ENCODE measurements around the gene LYSMD3. TPM values are rescaled to one million over a fixed set of nuclear protein-coding genes. Genes with fewer than 3 reads are reported as not detected.

LYSMD3 gene
- total RNA-seq, 2 donors from 2014 or later: 15.0 to 19.3 TPM

GRCh38 chr5:90473396-90474234, 55.8 kb downstream of the LYSMD3 start:
- Histone ChIP-seq H3K9me3 (no peaks in the 10 kb centered on the region), H3K27me3 (replicated peaks; ENCODE audit: insufficient read depth) (no peaks in the 10 kb centered on the region), H3K36me3 (no peaks in the 10 kb centered on the region), H3K4me3 (peak overlapping the region; percentile 81), H3K27ac (peak overlapping the region in 1 of 2 donors; percentile 32), H3K4me1 (ENCODE audit: control insufficient read depth in 1 of 2, low read depth in 2 of 2) (peaks cover 4 to 17% of the 10 kb centered on the region in 2 donors)
- ATAC-seq (ENCODE audit: insufficient number of reproducible peaks, low FRiP score, low read depth): no peak
- TF ChIP-seq, protein P1, sequence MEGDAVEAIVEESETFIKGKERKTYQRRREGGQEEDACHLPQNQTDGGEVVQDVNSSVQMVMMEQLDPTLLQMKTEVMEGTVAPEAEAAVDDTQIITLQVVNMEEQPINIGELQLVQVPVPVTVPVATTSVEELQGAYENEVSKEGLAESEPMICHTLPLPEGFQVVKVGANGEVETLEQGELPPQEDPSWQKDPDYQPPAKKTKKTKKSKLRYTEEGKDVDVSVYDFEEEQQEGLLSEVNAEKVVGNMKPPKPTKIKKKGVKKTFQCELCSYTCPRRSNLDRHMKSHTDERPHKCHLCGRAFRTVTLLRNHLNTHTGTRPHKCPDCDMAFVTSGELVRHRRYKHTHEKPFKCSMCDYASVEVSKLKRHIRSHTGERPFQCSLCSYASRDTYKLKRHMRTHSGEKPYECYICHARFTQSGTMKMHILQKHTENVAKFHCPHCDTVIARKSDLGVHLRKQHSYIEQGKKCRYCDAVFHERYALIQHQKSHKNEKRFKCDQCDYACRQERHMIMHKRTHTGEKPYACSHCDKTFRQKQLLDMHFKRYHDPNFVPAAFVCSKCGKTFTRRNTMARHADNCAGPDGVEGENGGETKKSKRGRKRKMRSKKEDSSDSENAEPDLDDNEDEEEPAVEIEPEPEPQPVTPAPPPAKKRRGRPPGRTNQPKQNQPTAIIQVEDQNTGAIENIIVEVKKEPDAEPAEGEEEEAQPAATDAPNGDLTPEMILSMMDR (IDR thresholded peaks at IDR 0.05): no peak
- DNase-seq (ENCODE audit: low spot score): no peak

- ATAC-seq (ENCODE audit: insufficient number of reproducible peaks, low FRiP score, low read depth) (no peak), DNase-seq (ENCODE audit: low spot score) (no peak)
- Histone ChIP-seq H3K4me1 (ENCODE audit: control insufficient read depth in 1 of 2, low read depth in 2 of 2) (peaks cover 4 to 17% of the 10 kb centered on the region in 2 donors), H3K27ac (no peak overlapping the region), H3K27me3 (replicated peaks; ENCODE audit: insufficient read depth) (no peaks in the 10 kb centered on the region), H3K4me3 (peak overlapping the region; percentile 81), H3K36me3 (no peaks in the 10 kb centered on the region), H3K9me3 (no peaks in the 10 kb centered on the region)
- TF ChIP-seq, protein P1 (IDR thresholded peaks at IDR 0.05): no peak
These were observed 56.5 kb downstream of the LYSMD3 start for GRCh38 chr5:90472783-90473395.

Other genes with a start within 250 kb of the LYSMD3 start
- 10 to 100 TPM; 10.1 to 12.2 TPM for gene CETN3, start 119.8 kb downstream of the LYSMD3 start, total RNA-seq
- gene MBLAC2, start 54.8 kb downstream of the LYSMD3 start, total RNA-seq: 1 to 10 TPM; 3.4 to 4.8 TPM
- under 1 TPM in 1 of 2 donors, not detected in 1; 0.42 TPM for gene POLR3G, start 54.7 kb downstream of the LYSMD3 start, total RNA-seq
- gene ADGRV1, start 29.2 kb upstream of the LYSMD3 start, total RNA-seq: 1 to 10 TPM in 1 of 2 donors, not detected in 1; 1.4 TPM